Measurements from ENCODE around the gene CERS3. TPM values are rescaled to one million over a fixed set of nuclear protein-coding genes. Genes with fewer than 3 reads are reported as not detected.

The CERS3 gene
- polyA plus RNA-seq, 3 donors: 0.04 TPM; not detected in 2

DNA sequence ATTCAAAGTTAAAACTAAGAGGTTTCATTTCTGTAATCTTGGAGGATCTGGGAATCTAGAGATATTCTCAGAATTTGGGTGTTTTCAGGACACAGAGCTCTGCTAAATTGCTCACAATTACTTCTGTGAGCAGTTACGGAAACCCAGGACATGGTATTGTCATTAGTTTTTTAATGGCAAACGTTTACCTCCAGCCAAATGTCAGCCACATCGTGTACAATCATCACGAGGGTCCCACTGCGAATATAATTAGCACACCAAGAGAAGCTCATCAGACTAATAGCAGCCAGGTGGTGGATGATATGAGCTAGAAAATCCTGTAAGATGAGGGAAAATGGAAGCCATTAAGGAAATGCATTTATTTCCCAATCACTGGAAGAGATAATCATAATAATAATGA, 56.0 kb downstream of the CERS3 start:
- no CpG with 5 or more reads among the region's 5 CpGs for WGBS (ENCODE audit: insufficient coverage)
- no peak overlapping the region for H3K4me3 ChIP-seq (replicated peaks in 1 of 3; ENCODE audit: low read depth in 2 of 3, low read length in 3 of 3)
- H3K36me3 ChIP-seq (replicated peaks in 1 of 2; ENCODE audit: control insufficient read depth in 1 of 2, insufficient read depth in 2 of 2, low read length in 2 of 2): no peaks in the 10 kb centered on the region
- no peaks in the 10 kb centered on the region for H4K20me1 ChIP-seq (ENCODE audit: insufficient read depth, low read length)
- H3K9ac ChIP-seq (ENCODE audit: insufficient read depth, low read length, poor library complexity, severe bottlenecking): no peak overlapping the region
- Mint-ChIP-seq H3K27ac (no peak overlapping the region), H3K4me3 (no peak overlapping the region), H3K36me3 (no peaks in the 10 kb centered on the region), H3K4me1 (no peaks in the 10 kb centered on the region), H3K27me3 (ENCODE audit: low read depth in 3 of 3) (peaks cover 2 to 11% (median 4%) of the 10 kb centered on the region in 3 donors), H3K9me3 (peaks cover 0 to 12% (median 8%) of the 10 kb centered on the region in 7 donors)
- H3K4me1 ChIP-seq (ENCODE audit: control insufficient read depth in 1 of 2, insufficient read depth in 2 of 2, low read length in 2 of 2): no peaks in the 10 kb centered on the region
- no peak overlapping the region for H3K27ac ChIP-seq (ENCODE audit: low read depth in 1 of 2, low read length in 2 of 2)
- H3K27me3 ChIP-seq (ENCODE audit: control insufficient read depth in 2 of 2, insufficient read depth in 2 of 2, low read length in 2 of 2): no peaks in the 10 kb centered on the region
- peaks cover 3 to 12% of the 10 kb centered on the region in 2 donors for H3K9me3 ChIP-seq (replicated peaks in 1 of 2; ENCODE audit: control insufficient read depth in 1 of 2, insufficient read depth in 1 of 2, low read length in 2 of 2)
- intact Hi-C loops (cut with micrococcal nuclease): no loop called here
- no peak overlapping the region for H2AFZ ChIP-seq (ENCODE audit: insufficient read depth, low read depth, low read length, poor library complexity, severe bottlenecking)
- DNase-seq: no peak
- TF ChIP-seq, protein P1, sequence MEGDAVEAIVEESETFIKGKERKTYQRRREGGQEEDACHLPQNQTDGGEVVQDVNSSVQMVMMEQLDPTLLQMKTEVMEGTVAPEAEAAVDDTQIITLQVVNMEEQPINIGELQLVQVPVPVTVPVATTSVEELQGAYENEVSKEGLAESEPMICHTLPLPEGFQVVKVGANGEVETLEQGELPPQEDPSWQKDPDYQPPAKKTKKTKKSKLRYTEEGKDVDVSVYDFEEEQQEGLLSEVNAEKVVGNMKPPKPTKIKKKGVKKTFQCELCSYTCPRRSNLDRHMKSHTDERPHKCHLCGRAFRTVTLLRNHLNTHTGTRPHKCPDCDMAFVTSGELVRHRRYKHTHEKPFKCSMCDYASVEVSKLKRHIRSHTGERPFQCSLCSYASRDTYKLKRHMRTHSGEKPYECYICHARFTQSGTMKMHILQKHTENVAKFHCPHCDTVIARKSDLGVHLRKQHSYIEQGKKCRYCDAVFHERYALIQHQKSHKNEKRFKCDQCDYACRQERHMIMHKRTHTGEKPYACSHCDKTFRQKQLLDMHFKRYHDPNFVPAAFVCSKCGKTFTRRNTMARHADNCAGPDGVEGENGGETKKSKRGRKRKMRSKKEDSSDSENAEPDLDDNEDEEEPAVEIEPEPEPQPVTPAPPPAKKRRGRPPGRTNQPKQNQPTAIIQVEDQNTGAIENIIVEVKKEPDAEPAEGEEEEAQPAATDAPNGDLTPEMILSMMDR (IDR thresholded peaks at IDR 0.05): no peak
- H3K4me2 ChIP-seq (replicated peaks; ENCODE audit: extremely low read depth, low read length, poor library complexity, severe bottlenecking): no peak overlapping the region
- no peaks in the 10 kb centered on the region for H3K79me2 ChIP-seq (ENCODE audit: insufficient read depth, low read length)

GRCh38 chr15:100471933-100472332, 56.8 kb downstream of the CERS3 start:
- Mint-ChIP-seq H3K27ac (no peak overlapping the region), H3K4me3 (no peak overlapping the region), H3K9me3 (peaks cover 0 to 11% (median 8%) of the 10 kb centered on the region in 7 donors), H3K27me3 (ENCODE audit: low read depth in 3 of 3) (peaks cover 2 to 11% (median 4%) of the 10 kb centered on the region in 3 donors), H3K4me1 (no peaks in the 10 kb centered on the region), H3K36me3 (no peaks in the 10 kb centered on the region)
- Histone ChIP-seq H3K27me3 (ENCODE audit: control insufficient read depth in 2 of 2, insufficient read depth in 2 of 2, low read length in 2 of 2) (no peaks in the 10 kb centered on the region), H3K9ac (ENCODE audit: insufficient read depth, low read length, poor library complexity, severe bottlenecking) (no peak overlapping the region), H3K4me3 (replicated peaks in 1 of 3; ENCODE audit: low read depth in 2 of 3, low read length in 3 of 3) (no peak overlapping the region), H3K27ac (ENCODE audit: low read depth in 1 of 2, low read length in 2 of 2) (no peak overlapping the region), H3K4me2 (replicated peaks; ENCODE audit: extremely low read depth, low read length, poor library complexity, severe bottlenecking) (no peak overlapping the region), H3K36me3 (replicated peaks in 1 of 2; ENCODE audit: control insufficient read depth in 1 of 2, insufficient read depth in 2 of 2, low read length in 2 of 2) (no peaks in the 10 kb centered on the region), H3K4me1 (ENCODE audit: control insufficient read depth in 1 of 2, insufficient read depth in 2 of 2, low read length in 2 of 2) (no peaks in the 10 kb centered on the region), H2AFZ (ENCODE audit: insufficient read depth, low read depth, low read length, poor library complexity, severe bottlenecking) (no peak overlapping the region), H3K9me3 (replicated peaks in 1 of 2; ENCODE audit: control insufficient read depth in 1 of 2, insufficient read depth in 1 of 2, low read length in 2 of 2) (peaks cover 3 to 10% of the 10 kb centered on the region in 2 donors), H3K79me2 (ENCODE audit: insufficient read depth, low read length) (no peaks in the 10 kb centered on the region), H4K20me1 (ENCODE audit: insufficient read depth, low read length) (no peaks in the 10 kb centered on the region)
- DNase-seq: no peak
- TF ChIP-seq, protein P1 (IDR thresholded peaks at IDR 0.05): no peak
- no CpG with 5 or more reads among the region's 3 CpGs for WGBS (ENCODE audit: insufficient coverage)
- intact Hi-C loops (cut with micrococcal nuclease): no loop called here
